ENCODE measurements around the gene NRCAM. TPM values are rescaled to one million over a fixed set of nuclear protein-coding genes. Genes with fewer than 3 reads are reported as not detected.

The NRCAM gene
- total and polyA plus RNA-seq, 4 donors = 0.17 to 3.2 (median 0.64) TPM

DNA sequence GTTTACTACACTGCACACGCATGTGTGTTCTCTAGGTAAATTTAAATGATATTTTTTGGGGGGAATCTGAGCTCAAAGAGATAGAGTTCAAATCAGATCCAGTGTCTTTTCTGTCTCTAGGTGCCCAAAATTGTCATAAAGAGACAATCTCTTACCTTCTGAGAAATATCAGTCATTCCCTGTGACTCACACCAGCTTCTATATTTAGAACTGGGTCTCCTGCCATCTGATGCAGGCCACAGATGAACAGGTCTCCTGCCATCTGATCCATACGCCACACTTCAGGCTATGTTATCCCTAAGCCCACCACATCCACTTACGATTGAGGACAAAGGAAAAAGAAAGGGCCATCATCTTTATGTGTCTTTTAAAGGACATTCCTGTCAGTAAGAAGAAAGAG lies 189.7 kb downstream of the NRCAM start:
- no peak for TF ChIP-seq REST (IDR thresholded peaks at IDR 0.05)
- TF ChIP-seq, protein P1, sequence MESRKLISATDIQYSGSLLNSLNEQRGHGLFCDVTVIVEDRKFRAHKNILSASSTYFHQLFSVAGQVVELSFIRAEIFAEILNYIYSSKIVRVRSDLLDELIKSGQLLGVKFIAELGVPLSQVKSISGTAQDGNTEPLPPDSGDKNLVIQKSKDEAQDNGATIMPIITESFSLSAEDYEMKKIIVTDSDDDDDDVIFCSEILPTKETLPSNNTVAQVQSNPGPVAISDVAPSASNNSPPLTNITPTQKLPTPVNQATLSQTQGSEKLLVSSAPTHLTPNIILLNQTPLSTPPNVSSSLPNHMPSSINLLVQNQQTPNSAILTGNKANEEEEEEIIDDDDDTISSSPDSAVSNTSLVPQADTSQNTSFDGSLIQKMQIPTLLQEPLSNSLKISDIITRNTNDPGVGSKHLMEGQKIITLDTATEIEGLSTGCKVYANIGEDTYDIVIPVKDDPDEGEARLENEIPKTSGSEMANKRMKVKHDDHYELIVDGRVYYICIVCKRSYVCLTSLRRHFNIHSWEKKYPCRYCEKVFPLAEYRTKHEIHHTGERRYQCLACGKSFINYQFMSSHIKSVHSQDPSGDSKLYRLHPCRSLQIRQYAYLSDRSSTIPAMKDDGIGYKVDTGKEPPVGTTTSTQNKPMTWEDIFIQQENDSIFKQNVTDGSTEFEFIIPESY (IDR thresholded peaks at IDR 0.05) = no peak
- no peak for TF ChIP-seq CTCF (IDR thresholded peaks at IDR 0.05; ENCODE audit: low read depth, low read length, missing input control)
- TF ChIP-seq TAF1 (conservative IDR thresholded peaks at IDR 0.05) = no peak
- TF ChIP-seq HNF4G (IDR thresholded peaks at IDR 0.05) = no peak
- no peak for TF ChIP-seq MAX (IDR thresholded peaks at IDR 0.05)
- no peak for TF ChIP-seq FOXA1 (IDR thresholded peaks at IDR 0.05)
- TF ChIP-seq SP1 (IDR thresholded peaks at IDR 0.05) = no peak
- no peak for TF ChIP-seq JUND (IDR thresholded peaks at IDR 0.05)
- no peak for TF ChIP-seq GABPA (IDR thresholded peaks at IDR 0.05 in 1 of 2, conservative IDR thresholded peaks at IDR 0.05 in 1 of 2)
- TF ChIP-seq EGR1 (IDR thresholded peaks at IDR 0.05; ENCODE audit: low read depth in 2 of 2) = no peak
- no peak for TF ChIP-seq HNF4A (conservative IDR thresholded peaks at IDR 0.05)
- TF ChIP-seq RXRA (IDR thresholded peaks at IDR 0.05) = no peak
- no peak for TF ChIP-seq FOXA2 (IDR thresholded peaks at IDR 0.05)
- no peak overlapping the region for H3K9ac ChIP-seq (ENCODE audit: low read depth in 1 of 2, low read length in 2 of 2)
- H3K36me3 ChIP-seq (ENCODE audit: control insufficient read depth in 4 of 4, insufficient read depth in 3 of 4, low read depth in 1 of 4, low read length in 3 of 4) = no peaks in the 10 kb centered on the region

GRCh38 chr7:108266035-108266434 lies 190.2 kb downstream of the NRCAM start:
- no peaks in the 10 kb centered on the region for H3K9me3 ChIP-seq (ENCODE audit: control insufficient read depth in 4 of 4, low read length in 3 of 4)
- H3K27ac ChIP-seq (ENCODE audit: low read depth in 1 of 2, low read length in 2 of 2) = no peak overlapping the region
- DNase-seq (ENCODE audit: low spot score) = no peak
- TF ChIP-seq FOXA1 (IDR thresholded peaks at IDR 0.05) (no peak), GABPA (IDR thresholded peaks at IDR 0.05 in 1 of 2, conservative IDR thresholded peaks at IDR 0.05 in 1 of 2) (no peak), HNF4A (conservative IDR thresholded peaks at IDR 0.05) (no peak), ATF3 (IDR thresholded peaks at IDR 0.05) (no peak), EGR1 (IDR thresholded peaks at IDR 0.05; ENCODE audit: low read depth in 2 of 2) (no peak), YY1 (IDR thresholded peaks at IDR 0.05) (no peak), NR2F2 (IDR thresholded peaks at IDR 0.05) (no peak)
- TF ChIP-seq, protein P1 (IDR thresholded peaks at IDR 0.05) = no peak
- H3K27me3 ChIP-seq (ENCODE audit: control insufficient read depth in 4 of 4, insufficient read depth in 4 of 4, low read length in 3 of 4) = no peaks in the 10 kb centered on the region
- H3K4me1 ChIP-seq (ENCODE audit: control insufficient read depth in 4 of 4, insufficient read depth in 4 of 4, low read length in 3 of 4) = no peaks in the 10 kb centered on the region
- H3K36me3 ChIP-seq (ENCODE audit: control insufficient read depth in 4 of 4, insufficient read depth in 3 of 4, low read depth in 1 of 4, low read length in 3 of 4) = no peaks in the 10 kb centered on the region
- no peak overlapping the region for H3K4me3 ChIP-seq (ENCODE audit: low read depth in 1 of 3, low read length in 3 of 3)
- H3K9ac ChIP-seq (ENCODE audit: low read depth in 1 of 2, low read length in 2 of 2) = no peak overlapping the region

More for the DNA sequence above, 189.7 kb downstream of the NRCAM start:
- no peak for DNase-seq (ENCODE audit: low spot score)
- no peak overlapping the region for H3K4me3 ChIP-seq (ENCODE audit: low read depth in 1 of 3, low read length in 3 of 3)
- no peaks in the 10 kb centered on the region for H3K9me3 ChIP-seq (ENCODE audit: control insufficient read depth in 4 of 4, low read length in 3 of 4)
- WGBS = 57% methylated on average over 3 of the region's 3 CpGs
- H3K4me1 ChIP-seq (ENCODE audit: control insufficient read depth in 4 of 4, insufficient read depth in 4 of 4, low read length in 3 of 4) = no peaks in the 10 kb centered on the region
- H3K27me3 ChIP-seq (ENCODE audit: control insufficient read depth in 4 of 4, insufficient read depth in 4 of 4, low read length in 3 of 4) = no peaks in the 10 kb centered on the region
- no peak overlapping the region for H3K27ac ChIP-seq (ENCODE audit: low read depth in 1 of 2, low read length in 2 of 2)

All from liver (tissue), 9 donors.